HG02938 (cell line): Measurements from ENCODE around the gene DEPP1.
"Not testable (repeated sequence)": the region's sequence is repeated elsewhere in the genome, so short reads cannot be mapped to it uniquely, and the experiment has no call there.

Source experiments
- ATAC-seq: cut with Tn5 transposase; IDR thresholded peaks from one replicate; pipeline ENCODE4 v1.9.1; 2021; ENCODE audit warnings: mild to moderate bottlenecking, moderate library complexity; ENCODE audit not compliant: unreplicated experiment

DEPP1 gene, protein sequence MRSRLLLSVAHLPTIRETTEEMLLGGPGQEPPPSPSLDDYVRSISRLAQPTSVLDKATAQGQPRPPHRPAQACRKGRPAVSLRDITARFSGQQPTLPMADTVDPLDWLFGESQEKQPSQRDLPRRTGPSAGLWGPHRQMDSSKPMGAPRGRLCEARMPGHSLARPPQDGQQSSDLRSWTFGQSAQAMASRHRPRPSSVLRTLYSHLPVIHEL

DNA sequence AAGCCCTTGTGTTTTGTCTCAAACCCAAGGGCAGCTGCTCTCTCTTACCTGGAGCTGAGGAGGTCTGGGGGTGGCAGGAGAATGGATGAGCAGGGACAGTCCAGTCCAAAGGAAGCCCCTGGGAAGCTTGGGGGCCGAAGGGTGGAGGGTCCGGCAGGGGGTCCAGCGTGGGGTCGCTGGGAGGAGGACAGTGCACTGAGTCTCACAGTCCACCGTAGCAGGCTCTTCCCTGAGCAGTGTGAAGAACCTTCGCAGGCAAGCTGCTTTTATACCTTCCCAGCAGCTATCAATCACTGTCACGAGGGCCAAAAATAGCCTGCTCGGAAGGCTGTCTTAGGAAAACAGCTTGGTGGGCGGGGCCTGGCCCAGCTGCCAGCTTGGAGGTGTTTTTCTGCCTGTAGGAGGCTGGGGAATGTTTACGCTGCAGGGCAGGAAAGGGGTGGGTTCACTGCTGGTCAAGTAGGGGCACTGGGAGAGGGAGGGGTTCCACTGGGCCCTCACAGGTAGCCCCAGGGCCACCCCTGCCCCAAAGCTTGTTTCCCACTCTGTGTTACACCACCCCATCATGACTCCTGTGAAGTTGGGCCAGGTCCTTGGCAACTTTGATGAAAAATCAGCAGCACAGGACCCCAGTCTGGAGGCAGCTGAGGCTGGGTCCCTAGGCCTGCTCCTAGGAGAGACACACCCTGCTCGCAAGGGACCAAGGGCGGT is at the start of gene DEPP1:
Gene DEPP1 (minus strand): TSS at position 240 of the 711 bp plus-strand sequence. CDS start 779 bp downstream, outside the sequence.
- no peak for ATAC-seq

DNA sequence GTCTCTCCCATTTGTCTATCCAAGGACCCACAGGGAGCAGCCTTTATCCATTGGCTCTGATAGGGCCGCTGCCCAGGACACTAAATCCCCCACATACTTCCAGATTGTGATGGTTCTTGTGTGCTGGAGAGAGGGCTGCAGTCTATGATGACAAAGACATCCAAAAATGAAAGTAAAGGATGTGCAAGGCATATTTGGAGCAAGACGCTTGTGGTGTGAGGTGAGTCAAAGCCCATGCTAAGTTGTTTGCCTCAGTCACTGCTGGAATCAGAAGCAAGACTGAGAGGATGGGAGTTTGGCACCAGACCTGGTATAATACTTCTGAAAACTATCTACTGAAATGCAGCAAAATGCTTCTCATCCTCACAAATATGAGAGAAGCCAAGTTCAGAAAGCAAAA is 44.8 kb upstream of the DEPP1 start:
- ATAC-seq = no peak

DNA sequence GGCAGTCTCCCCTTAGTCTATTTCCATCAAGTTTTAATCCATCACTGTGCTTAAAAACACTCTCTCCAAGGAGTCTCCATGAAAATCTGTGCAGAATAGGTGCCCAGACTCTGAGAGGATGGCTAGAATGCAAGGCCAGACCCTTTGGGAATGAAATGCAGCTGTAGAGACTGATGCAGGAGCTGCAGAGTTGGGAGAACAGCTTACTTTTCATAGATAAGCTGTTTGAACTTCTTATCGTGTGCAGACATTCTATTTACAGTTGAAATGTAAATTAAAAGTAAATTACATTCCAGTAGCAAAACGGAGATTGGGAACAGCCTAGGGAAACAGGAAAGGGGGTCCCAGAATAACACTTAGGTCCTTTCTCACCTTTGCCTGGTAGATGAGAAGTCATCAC is 37.0 kb upstream of the DEPP1 start:
- no peak for ATAC-seq

DNA sequence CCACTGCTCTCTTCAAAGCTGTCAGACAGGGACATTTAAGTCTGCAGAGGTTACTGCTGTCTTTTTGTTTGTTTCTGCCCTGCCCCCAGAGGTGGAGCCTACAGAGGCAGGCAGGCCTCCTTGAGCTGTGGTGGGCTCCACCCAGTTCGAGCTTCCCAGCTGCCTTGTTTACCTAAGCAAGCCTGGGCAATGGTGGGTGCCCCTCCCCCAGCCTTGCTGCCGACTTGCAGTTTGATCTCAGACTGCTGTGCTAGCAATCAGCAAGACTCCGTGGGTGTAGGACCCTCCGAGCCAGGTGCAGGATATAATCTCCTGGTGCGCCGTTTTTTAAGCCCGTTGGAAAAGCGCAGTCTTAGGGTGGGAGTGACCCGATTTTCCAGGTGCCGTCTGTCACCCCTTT is 35.9 kb upstream of the DEPP1 start:
- ATAC-seq = not testable (repeated sequence)

DNA sequence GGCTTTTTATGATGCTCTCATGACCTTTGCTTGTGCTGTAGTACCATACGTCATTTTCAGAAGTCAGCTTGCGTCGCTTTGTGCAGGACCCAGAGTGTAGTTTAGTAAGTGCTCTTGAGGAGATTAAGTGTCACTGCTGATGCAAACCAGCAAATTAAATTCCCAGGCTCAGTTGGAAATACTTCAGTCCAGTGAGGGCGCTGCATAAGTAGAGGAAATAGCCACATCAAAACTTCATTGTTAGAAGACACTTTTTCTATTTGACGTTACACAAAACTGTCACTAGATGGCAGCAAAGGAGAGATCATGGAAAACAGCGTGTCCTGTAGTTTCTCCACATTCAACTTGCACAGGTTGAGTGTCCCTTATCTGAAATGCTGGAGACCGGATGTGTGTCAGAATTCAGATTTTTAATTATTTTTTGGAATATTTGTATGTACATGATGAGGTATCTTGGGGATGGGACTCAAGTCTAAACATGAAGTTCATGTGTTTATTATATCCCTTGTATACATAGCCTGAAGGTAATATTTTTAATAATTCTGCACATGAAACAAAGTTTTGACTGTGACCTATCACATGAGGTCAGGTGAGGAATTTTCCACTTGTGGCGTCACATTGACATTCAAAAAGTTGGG is 30.0 kb upstream of the DEPP1 start:
- peak; percentile 84 for ATAC-seq

DNA sequence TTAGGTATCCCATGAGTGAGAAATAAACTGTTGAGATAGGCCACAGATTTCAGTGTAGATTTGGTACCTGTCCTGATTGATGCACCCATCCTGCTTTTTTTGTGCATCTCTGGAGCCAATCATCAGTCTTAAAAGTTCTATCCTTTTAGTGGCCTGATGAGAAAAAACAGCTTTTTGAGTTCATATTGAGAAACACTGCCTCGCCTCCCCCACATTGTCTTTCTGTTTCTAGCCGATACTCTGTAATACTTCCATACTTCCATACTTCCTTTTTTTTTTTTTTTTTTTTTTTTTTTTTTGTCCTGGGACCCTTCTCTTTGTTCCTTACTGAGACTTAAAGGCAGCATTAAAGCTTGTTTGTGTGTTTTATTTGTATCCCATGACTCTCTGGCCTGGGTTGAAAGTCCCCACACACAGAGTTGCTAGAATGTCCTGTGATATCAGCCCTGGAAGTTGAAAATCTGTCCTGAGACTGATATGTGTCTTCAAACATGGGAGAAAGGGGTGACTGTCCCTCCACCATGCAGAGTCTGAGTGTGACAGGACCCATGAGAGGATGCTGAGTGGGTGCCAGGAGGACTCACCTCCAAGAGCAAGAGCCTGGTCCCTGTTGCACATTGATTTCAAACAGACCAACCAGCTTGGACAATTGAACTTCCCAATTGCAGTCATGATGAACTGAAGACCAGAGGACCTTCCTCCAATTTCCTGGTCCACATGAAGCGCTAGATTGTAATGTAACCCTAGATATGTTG is 27.8 kb upstream of the DEPP1 start:
- no peak for ATAC-seq

DNA sequence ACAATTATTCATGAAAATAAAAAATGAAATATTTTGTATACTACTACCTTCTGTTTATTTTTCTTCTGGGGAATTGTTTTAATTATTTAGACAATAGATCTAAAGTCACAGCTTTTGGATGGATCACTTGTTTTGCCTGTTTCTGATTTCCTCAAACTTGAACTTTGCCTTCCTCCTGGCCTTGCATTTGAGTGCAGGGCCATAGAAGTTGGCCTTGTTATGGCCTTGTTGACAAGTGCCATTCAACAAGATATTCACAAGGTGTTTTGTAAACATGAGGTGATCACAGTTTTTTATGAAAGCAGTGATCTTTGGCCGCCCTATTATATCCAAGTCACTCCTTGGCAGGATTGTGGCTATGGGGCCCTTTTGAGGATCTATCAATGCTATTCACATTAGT is 26.7 kb upstream of the DEPP1 start:
- no peak for ATAC-seq

DNA sequence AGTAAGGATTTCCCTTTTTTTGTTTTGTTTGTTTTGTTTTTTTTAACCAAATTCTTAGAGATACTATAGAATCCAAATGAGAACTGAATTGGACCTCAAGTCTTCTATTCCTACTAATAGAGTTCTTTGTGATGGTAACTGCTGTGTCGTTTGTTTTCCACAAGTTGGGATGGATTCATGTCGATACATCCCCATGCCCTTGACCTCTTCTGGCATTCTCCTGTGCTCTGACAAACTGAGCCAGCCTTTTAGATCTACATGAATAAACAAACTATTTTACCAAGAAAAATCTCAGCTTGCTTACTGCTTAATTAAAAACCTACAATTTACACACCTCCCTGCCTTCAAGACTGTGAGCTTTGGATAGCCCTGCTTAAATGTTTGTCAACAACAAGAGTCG is 26.1 kb upstream of the DEPP1 start:
- ATAC-seq = no peak

DNA sequence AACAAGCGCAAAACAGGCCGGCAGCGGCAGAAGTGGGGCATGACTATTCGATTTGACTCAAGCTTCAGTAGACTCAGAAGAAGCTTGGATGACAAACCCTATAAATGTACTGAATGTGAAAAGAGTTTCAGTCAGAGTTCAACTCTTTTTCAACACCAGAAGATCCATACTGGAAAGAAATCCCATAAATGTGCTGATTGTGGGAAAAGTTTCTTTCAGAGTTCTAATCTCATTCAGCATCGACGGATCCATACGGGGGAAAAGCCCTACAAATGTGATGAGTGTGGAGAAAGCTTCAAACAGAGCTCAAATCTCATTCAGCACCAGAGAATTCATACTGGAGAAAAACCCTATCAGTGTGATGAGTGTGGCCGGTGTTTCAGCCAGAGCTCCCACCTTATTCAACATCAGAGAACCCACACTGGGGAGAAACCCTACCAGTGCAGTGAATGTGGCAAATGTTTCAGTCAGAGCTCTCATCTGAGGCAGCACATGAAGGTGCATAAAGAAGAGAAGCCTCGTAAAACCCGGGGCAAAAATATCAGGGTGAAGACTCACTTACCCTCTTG is 24.9 kb upstream of the DEPP1 start:
- ATAC-seq = no peak

DNA sequence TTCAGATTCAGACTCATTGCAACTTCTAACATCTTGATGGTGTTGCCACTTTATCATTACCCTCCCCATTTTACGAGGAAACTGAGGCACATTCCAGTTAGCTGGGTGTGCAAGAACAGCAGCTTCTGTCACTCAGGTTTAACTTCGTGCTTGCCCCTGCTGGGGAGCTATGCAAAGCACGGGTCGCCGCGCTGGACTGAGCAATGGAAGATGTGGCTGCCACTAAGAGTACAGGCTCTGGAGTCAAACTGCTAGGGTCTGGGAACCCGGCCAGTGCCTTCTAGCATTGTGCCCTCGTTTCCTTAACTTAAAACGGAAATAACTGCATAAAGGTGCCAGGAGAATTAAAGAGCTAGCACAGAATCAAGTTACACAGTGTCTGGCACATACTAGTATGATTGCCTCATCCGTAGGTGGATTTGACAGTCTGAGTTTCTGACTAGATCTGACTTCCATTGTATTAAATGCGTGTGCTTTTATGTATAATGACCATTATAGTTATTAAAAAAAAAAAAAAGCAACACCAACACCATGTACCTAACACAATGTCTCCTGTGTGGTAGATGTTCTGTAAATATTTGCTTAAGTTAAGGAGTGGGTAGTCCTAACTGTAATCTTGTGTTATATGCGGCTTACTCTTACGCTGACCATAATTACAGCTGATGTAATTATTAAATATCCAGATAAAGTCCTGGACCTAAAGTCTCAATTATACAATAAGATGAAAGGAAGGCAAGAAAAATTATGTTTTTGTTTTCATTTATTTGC is 23.0 kb upstream of the DEPP1 start:
- peak; percentile 84 for ATAC-seq

DNA sequence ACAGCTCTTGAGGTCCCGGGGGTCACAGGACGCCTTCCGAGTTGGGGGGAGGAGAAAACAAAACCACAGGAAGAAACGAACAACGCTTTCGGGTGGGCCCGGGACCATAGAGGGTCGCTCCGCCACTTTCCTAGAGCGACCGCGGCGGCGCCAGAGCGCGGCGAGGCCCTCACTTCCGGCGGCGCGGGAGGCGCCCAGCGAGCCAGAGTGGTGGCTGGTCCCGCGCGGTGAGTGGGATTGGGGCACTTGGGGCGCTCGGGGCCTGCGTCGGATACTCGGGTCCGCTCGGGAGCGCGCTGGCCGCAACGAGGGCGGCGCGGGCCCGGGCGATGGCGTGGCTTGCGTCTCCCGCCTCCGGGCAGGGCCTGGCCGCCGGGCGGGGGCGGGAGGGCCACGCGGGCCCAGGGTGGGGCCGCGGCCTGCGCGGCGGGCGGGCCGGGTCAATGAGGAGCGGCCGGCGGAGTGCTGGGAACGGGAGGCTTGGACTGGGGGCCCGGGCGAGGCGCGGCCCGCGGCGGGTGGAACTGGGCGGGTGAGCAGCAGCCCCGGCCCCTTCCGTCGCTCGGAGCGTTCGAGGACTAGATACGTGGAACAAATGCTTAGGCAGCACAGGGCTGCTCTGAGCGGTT is 22.3 kb upstream of the DEPP1 start, which contains the start of gene ZNF22:
Gene ZNF22 (plus strand): TSS at position 172 of the 629 bp plus-strand sequence. CDS start 2,446 bp downstream, outside the sequence.
- ATAC-seq = peak; percentile 59

DNA sequence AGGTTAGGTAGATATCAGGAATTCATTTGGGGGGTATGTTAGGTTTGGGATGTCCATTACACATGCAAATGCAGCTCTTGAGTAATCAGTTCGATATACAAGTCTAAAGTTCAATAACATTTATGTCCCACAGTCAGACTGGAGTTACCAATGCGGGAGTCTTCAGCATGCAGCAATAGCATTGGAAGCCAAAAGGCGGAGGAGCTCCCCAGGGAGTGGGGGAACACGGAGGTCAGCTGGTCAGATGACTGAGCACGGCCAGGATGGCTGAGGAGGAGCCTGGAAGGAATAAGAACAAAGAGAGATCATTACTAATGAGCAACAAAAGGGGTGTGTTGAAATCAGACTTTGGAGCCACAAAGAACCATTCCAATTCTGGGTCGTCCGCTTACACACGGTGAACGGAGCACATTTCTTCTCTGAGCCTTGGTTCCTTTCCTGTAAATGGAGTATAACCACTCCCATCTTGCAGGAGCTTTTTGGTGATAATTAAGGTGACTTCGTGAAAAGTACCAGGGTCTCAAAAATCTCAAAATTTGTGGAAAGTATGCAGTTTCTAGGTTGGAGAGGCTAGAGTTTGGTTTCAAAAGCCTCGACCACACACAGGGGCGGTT is 21.6 kb upstream of the DEPP1 start:
- ATAC-seq = peak; percentile 3

DNA sequence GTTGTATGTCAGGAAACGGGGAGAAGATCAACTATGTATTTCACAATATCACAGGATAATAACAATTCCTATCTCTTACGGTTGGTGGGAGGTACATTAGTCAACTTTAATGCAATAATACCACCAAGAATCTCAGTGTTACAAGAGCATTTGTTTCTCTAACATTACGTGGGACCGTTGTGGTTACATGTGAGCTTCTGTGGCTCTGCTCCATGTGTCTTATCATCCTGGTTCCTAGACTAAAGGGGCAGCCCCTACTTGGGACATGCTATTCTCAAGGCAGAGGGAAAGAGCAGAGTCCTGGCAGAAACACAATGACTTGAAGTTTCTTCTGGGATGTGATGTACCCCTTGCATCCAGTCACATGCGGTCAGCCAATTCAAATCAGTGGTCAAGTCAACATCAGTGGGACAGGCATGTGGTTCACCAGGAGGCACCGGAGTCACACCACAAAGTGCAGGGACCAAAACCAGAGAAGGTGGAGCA is 19.6 kb upstream of the DEPP1 start:
- no peak for ATAC-seq

DNA sequence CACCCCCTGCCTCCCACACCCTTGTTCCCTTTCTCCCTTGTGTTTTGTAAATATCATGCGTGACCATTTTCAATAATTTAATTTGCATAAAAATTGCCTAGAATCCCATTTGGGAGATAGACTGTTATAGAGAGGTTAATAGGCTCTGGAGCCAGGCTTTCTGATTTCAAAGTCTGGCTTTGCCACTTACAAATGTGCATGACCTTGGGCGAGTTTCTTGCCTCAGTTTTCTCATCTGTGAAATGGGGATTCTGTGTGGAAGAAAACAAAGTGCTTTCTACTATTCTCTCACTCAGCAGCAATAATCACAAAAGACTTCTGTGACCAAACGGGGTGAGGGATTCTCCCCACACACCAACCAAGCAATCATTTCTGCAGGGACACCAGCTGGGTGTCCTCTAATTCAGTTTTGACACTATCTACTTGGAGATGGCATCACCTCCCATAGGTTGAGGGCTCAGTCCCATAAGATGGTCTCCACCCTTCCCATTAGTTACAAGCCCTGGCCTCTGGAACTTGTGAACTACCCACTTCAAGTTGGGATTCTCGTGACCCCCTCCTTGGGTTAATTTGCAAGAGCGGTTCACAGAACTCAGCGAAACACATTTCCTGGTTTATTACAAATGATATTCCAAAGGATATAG is 18.6 kb upstream of the DEPP1 start:
- no peak for ATAC-seq

DNA sequence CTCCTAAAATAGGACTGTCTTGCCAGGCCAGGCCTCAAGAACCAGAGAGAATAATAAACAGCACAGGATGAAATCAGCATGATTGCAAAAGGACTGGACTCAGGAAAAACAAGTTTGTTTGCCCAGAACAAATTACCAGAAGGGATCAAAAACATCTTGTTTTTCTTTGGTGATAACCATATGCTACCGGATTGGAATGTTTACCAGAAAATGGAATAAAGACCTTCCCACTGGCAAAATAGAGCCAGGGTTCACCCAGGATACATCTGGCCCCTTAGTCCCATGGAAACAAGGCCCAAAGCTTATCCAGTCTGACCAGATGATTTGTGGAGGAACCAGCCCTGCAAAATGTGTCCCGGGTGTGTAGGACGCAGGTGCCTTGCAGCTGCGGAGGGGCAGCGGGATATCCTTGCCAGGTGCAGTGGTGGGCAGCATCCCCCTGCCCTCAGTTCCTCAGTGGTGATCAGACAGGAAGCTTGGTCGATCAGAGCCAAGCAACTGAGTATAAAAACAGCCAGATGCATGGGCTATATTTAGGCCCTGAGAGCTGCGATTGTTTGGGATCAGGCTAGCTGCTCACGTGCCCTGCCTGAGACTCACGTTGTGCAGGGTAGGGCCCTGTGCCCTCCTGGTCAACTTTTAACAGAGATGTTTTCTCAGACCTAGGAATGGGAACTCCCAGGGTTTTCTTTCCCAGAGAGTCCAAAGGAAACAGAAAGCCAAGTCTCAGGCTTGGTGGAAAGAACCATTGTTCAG is 17.5 kb upstream of the DEPP1 start:
- ATAC-seq = no peak

DNA sequence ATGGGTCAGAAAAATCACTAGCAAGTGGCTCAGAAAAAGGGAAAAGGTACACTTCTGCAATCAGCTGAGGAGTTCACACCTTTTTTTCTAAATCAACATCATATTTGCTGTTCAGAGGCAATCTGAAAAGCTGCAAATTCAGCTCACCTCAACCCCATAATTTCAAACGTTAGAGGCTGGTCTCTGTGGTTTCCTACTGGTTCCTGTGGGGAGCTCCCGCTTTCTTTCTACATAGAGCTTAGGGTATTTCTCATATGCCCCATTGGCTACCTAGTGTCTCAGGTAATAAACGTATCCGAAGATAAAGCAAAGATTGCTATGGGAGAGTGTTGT is 16.9 kb upstream of the DEPP1 start:
- no peak for ATAC-seq

DNA sequence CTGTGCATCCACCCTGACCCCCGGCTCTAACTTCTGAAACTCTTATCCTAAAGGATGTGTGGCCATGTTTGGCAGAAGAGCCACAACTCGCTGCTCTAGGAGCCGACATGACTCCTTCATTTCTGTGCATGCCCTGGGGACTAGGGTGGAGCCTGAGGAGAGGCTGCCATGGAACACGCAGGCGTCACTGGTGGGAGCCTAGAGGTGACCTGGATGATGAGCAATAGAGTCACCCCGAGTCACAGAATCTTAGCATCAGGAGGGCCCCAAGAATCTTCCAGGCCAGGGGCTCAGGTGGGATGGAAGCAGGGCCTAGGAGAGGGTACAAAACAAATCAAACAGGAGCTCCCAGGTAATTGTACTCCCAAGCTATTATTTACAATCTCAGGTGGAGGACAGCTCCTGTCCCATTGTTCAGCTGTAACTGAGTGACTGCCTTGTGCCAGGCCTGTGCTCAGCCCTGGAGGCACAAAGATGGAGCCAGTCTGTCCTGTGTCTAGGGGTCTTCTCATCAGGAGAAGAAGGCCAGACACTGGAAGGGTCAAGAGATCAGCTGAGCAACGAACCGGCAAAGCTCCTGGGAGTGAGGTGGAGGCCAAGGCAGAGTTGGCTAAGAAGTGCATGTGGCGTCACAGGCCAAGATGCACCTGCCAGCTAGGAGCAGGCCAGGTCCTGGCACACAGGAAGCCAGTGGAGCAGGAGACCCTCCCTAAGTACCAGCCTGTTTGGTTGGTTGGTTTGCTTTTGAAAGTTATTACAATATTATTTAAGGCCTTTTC is 16.3 kb upstream of the DEPP1 start:
- no peak for ATAC-seq
